DND-41 (cell line): ENCODE measurements around the gene PRKCE.

Experiments
- ATAC-seq: fragments of 200-7000 bp; cut with Tn5 transposase; 3 replicates; pipeline ENCODE4 v1.9.1; 2021; ENCODE audit warnings: low read depth; ENCODE audit not compliant: insufficient read depth
- DNase-seq: peaks from one replicate; pipeline ENCODE4 v3.0.0-alpha.2; 2020
- H2AFZ ChIP-seq: 2 replicates; pipeline ENCODE4 v1.6.0; 2012; ENCODE audit warnings: low read depth, low read length
- H3K27ac ChIP-seq: 2 replicates; pipeline ENCODE4 v1.5.1; 2012; ENCODE audit warnings: low read length, inconsistent platforms
- H3K27me3 ChIP-seq: fragments of 200-600 bp; sonication (generic); 2 replicates; pipeline ENCODE4 v1.6.0; 2012; ENCODE audit warnings: low read length, mild to moderate bottlenecking, inconsistent platforms; ENCODE audit not compliant: insufficient read depth, poor library complexity
- H3K36me3 ChIP-seq: 2 replicates; pipeline ENCODE4 v1.5.1; 2012; ENCODE audit warnings: low read length, inconsistent platforms; ENCODE audit not compliant: insufficient read depth
- H3K4me1 ChIP-seq: 2 replicates; pipeline ENCODE4 v1.5.1; 2012; ENCODE audit warnings: mild to moderate bottlenecking, low read length; ENCODE audit not compliant: insufficient read depth
- H3K4me2 ChIP-seq: 2 replicates; pipeline ENCODE4 v1.6.0; 2012; ENCODE audit warnings: mild to moderate bottlenecking, moderate library complexity, low read length, inconsistent platforms; ENCODE audit not compliant: insufficient read depth
- H3K4me3 ChIP-seq, 2 experiments: fragments of 200-600 bp in 1 of 2; shearing (Covaris generic) in 1 of 2; 2 replicates each; pipeline ENCODE4 v1.5.1; 2012 to 2016; ENCODE audit warnings: inconsistent platforms in 2 of 2, low read length in 2 of 2, mild to moderate bottlenecking in 2 of 2, low read depth in 1 of 2, moderate library complexity in 1 of 2
- H3K79me2 ChIP-seq: 2 replicates; pipeline ENCODE4 v1.6.0; 2012; ENCODE audit warnings: low read length, inconsistent platforms; ENCODE audit not compliant: insufficient read depth
- H3K9ac ChIP-seq: 2 replicates; pipeline ENCODE4 v1.6.0; 2012; ENCODE audit warnings: low read depth, mild to moderate bottlenecking, inconsistent platforms, low read length, moderate library complexity
- H3K9me3 ChIP-seq: 2 replicates; pipeline ENCODE4 v1.5.1; 2012; ENCODE audit warnings: low read length, moderate library complexity, mild to moderate bottlenecking, inconsistent platforms; ENCODE audit not compliant: insufficient read depth, severe bottlenecking
- H4K20me1 ChIP-seq: 2 replicates; pipeline ENCODE4 v1.6.0; 2012; ENCODE audit warnings: low read length; ENCODE audit not compliant: insufficient read depth
- EZH2 ChIP-seq: IDR thresholded peaks from 3 replicates; pipeline ENCODE4 v1.6.1; 2012; ENCODE audit warnings: borderline replicate concordance, low read depth, mild to moderate bottlenecking, moderate library complexity, low read length, inconsistent platforms; ENCODE audit not compliant: severe bottlenecking
- TF ChIP-seq, protein P1 (sequence below): IDR thresholded peaks from 2 replicates; pipeline ENCODE4 v1.5.1; 2012; ENCODE audit warnings: borderline replicate concordance, low read length, moderate library complexity, mild to moderate bottlenecking; ENCODE audit not compliant: poor library complexity, severe bottlenecking; ENCODE audit errors: extremely low read depth

Gene PRKCE

DNA sequence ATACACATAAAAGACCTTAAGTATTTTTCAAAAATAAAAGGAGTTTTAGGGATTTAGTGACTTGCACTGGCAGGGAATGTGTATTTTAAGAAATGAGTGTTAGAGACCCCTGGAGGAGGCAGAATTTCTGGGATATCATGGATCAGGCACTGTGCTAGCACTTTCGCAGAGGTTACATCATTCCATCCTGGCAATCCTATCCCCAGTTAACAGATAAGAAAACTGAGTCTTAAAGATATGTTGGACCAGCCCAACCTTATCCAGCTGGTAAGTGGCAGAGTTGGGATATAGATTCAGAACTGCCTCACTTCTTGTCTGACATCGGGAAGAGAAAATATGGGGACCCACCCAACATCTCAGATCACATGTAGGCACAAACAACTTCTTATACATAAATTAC is 485.5 kb downstream of the PRKCE start:
- TF ChIP-seq EZH2 = no peak
- TF ChIP-seq, protein P1, sequence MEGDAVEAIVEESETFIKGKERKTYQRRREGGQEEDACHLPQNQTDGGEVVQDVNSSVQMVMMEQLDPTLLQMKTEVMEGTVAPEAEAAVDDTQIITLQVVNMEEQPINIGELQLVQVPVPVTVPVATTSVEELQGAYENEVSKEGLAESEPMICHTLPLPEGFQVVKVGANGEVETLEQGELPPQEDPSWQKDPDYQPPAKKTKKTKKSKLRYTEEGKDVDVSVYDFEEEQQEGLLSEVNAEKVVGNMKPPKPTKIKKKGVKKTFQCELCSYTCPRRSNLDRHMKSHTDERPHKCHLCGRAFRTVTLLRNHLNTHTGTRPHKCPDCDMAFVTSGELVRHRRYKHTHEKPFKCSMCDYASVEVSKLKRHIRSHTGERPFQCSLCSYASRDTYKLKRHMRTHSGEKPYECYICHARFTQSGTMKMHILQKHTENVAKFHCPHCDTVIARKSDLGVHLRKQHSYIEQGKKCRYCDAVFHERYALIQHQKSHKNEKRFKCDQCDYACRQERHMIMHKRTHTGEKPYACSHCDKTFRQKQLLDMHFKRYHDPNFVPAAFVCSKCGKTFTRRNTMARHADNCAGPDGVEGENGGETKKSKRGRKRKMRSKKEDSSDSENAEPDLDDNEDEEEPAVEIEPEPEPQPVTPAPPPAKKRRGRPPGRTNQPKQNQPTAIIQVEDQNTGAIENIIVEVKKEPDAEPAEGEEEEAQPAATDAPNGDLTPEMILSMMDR = no peak
- no peaks in the 10 kb centered on the region for H3K79me2 ChIP-seq
- no peaks in the 10 kb centered on the region for H4K20me1 ChIP-seq
- H3K9ac ChIP-seq = no peak overlapping the region
- H3K4me2 ChIP-seq = no peak overlapping the region
- no peak overlapping the region for H2AFZ ChIP-seq
- H3K27me3 ChIP-seq = no peaks in the 10 kb centered on the region
- H3K36me3 ChIP-seq = no peaks in the 10 kb centered on the region
- H3K4me3 ChIP-seq = no peak overlapping the region
- no peaks in the 10 kb centered on the region for H3K9me3 ChIP-seq
- ATAC-seq (no peak), DNase-seq (no peak)
- no peak overlapping the region for H3K27ac ChIP-seq
- no peaks in the 10 kb centered on the region for H3K4me1 ChIP-seq

DNA sequence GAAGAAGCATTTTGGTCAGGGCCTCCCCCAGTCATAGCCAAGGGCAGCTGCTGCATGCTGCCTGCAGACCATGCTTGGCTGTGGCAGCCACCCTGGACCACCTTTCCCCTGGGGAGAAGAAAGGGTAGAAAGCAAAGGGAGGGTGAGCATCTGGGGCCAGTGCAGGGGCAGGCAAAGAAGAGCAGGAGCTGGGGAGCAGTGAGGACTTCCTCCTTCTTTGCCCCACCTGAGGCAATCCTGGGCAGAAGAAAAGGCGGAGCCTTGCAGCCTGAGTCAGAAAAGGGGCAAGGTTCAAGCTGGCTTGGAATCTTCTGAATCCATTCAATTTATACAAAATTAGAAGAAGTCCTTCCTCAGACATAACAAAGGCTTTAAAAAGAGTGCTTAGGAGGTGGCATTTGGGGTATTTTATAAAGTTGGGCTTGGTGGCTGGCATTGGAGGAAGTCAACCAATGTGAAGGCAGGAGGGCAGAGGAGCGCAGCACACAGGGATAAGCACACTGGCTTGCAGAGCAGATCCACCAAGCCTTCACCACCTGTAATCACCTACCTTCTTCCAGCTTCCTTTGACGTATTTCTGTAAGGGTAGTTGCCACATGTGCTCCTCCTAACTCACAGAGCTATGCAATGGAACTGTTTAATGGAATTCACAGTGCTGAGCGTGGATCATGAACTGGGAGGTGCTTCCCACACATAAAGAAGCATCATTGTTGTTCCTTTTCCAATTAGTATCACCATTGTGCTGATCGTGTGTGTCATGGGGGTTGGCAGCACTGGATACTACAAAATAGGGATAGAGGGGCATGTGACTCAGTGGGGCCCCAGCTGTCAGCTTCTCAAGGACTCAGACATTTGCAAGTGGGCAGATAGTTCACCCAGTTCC is 491.3 kb downstream of the PRKCE start:
- DNase-seq (no peak), ATAC-seq (no peak)
- H3K9me3 ChIP-seq = no peaks in the 10 kb centered on the region
- H3K36me3 ChIP-seq = no peaks in the 10 kb centered on the region; the same call in 1 of the 2 replicates
- H3K27me3 ChIP-seq = no peaks in the 10 kb centered on the region
- H3K4me2 ChIP-seq = no peak overlapping the region
- no peak overlapping the region for H2AFZ ChIP-seq
- no peaks in the 10 kb centered on the region for H3K79me2 ChIP-seq
- TF ChIP-seq, protein P1 = no peak
- no peak for TF ChIP-seq EZH2
- H3K4me1 ChIP-seq = no peaks in the 10 kb centered on the region
- H3K9ac ChIP-seq = no peak overlapping the region
- no peak overlapping the region for H3K4me3 ChIP-seq
- H3K27ac ChIP-seq = no peak overlapping the region
- H4K20me1 ChIP-seq = no peaks in the 10 kb centered on the region

DNA sequence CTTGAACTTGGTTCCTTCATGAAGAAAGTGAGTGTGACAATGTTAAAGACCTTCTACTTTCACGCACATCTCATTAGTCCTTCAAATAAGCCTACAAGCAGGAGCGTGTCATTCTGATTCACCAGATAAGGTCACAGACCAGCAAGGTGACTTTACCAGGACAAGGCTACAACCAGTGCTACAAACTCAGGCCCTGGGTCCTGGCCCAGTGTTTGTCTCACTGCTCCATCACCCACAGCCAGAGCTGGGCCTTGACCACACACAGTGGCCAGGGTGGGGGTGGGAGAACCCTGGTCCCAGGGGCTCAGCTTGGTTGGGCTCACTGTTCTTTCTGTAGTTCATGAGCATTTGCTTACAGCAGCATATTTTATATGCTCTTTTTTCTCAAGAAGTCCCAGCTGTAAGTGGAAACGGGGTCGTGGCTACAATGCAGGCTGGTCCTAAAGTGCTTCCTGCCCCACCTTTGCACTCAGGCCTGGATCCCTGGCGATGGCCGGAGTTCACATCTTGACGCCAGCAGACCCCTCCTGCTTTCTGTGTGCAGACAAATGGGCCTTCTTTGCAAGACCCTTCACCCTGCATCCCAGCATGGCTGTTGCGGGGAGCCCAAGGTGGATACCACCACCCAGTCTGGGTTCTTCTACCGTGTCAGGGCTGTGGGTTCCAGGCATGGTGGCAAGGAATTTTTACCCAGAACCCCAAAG is 492.1 kb downstream of the PRKCE start:
- H3K27ac ChIP-seq = no peak overlapping the region
- H2AFZ ChIP-seq = no peak overlapping the region
- no peak overlapping the region for H3K9ac ChIP-seq
- H3K79me2 ChIP-seq = no peaks in the 10 kb centered on the region
- H3K4me3 ChIP-seq = no peak overlapping the region
- no peak for TF ChIP-seq EZH2
- TF ChIP-seq, protein P1 = no peak
- ATAC-seq (no peak), DNase-seq (no peak)
- H3K27me3 ChIP-seq = no peaks in the 10 kb centered on the region
- no peaks in the 10 kb centered on the region for H3K9me3 ChIP-seq
- no peak overlapping the region for H3K4me2 ChIP-seq
- no peaks in the 10 kb centered on the region for H4K20me1 ChIP-seq
- H3K36me3 ChIP-seq = no peaks in the 10 kb centered on the region; the same call in 1 of the 2 replicates
- H3K4me1 ChIP-seq = no peaks in the 10 kb centered on the region
